K562 (cell line): ENCODE measurements around the gene ASS1. TPM values are rescaled to one million over a fixed set of nuclear protein-coding genes. Genes with fewer than 3 reads are reported as not detected.

Experiments used
- CHD1 ChIP-seq: fragments of 200-600 bp; sonication (generic); IDR thresholded peaks from one replicate; pipeline ENCODE4 v1.6.1; 2012; ENCODE audit warnings: mild to moderate bottlenecking, moderate library complexity, low read length, inconsistent platforms
- FIP1L1 ChIP-seq: fragments of 200-400 bp; formaldehyde crosslinking; IDR thresholded peaks from 2 replicates; pipeline ENCODE4 v1.6.1; 2018; ENCODE audit warnings: mild to moderate bottlenecking, low read depth, low read length; ENCODE audit not compliant: poor library complexity, severe bottlenecking
- HNRNPLL ChIP-seq: fragments of 200-400 bp; formaldehyde crosslinking; IDR thresholded peaks from 2 replicates; pipeline ENCODE4 v1.6.1; 2017; ENCODE audit warnings: low read length, low read depth, mild to moderate bottlenecking; ENCODE audit not compliant: poor library complexity, severe bottlenecking
- KAT7 ChIP-seq: sonication (generic); formaldehyde crosslinking; IDR thresholded peaks from 2 replicates; pipeline ENCODE4 v1.8.0; 2022; ENCODE audit warnings: missing genetic modification reagents, mild to moderate bottlenecking, borderline replicate concordance
- KAT8 ChIP-seq: fragments of 450-650 bp; IDR thresholded peaks from 2 replicates; pipeline ENCODE4 v1.6.1; 2016; ENCODE audit warnings: low read depth, mild to moderate bottlenecking
- MTA1 ChIP-seq: fragments of 450-650 bp; IDR thresholded peaks from 2 replicates; pipeline ENCODE4 v1.6.1; 2017; ENCODE audit warnings: borderline replicate concordance
- NCOA6 ChIP-seq: fragments of 450-650 bp; IDR thresholded peaks from 2 replicates; pipeline ENCODE4 v1.6.1; 2017; ENCODE audit warnings: mild to moderate bottlenecking
- NFATC3 ChIP-seq: fragments of 450-650 bp; IDR thresholded peaks from 2 replicates; pipeline ENCODE4 v1.6.1; 2017; ENCODE audit warnings: mild to moderate bottlenecking
- NR2C1 ChIP-seq, 2 experiments: fragments of 450-650 bp; IDR thresholded peaks; 2 replicates each; pipeline ENCODE4 v1.6.1; 2017; ENCODE audit warnings: mild to moderate bottlenecking in 2 of 2, antibody characterized with exemption in 1 of 2, inconsistent platforms in 1 of 2, missing compliant biosample characterization in 1 of 2, missing genetic modification characterization in 1 of 2
- PCBP1 ChIP-seq: fragments of 200-400 bp; formaldehyde crosslinking; IDR thresholded peaks from 2 replicates; pipeline ENCODE4 v1.6.1; 2018; ENCODE audit warnings: mild to moderate bottlenecking, low read depth, low read length; ENCODE audit not compliant: poor library complexity, severe bottlenecking
- RB1 ChIP-seq: fragments of 450-650 bp; IDR thresholded peaks from 2 replicates; pipeline ENCODE4 v1.6.1; 2017; ENCODE audit warnings: low read depth, mild to moderate bottlenecking
- RERE ChIP-seq: sonication (generic); formaldehyde crosslinking; IDR thresholded peaks from 2 replicates; pipeline ENCODE4 v1.8.0; 2023; ENCODE audit warnings: missing genetic modification reagents, mild to moderate bottlenecking, borderline replicate concordance
- TBP ChIP-seq: optimal IDR thresholded peaks from 2 replicates; pipeline ENCODE3; 2011; ENCODE audit warnings: low read depth, low read length, improper control_type of control experiment
- TEAD2 ChIP-seq: fragments of 450-650 bp; IDR thresholded peaks from 2 replicates; pipeline ENCODE4 v1.6.1; 2016; ENCODE audit warnings: missing genetic modification characterization, control low read depth, missing compliant biosample characterization
- USF2 ChIP-seq: sonication (generic); formaldehyde crosslinking; IDR thresholded peaks from 2 replicates; pipeline ENCODE4 v1.5.0; 2020; ENCODE audit warnings: missing genetic modification reagents
- ZNF699 ChIP-seq: fragments of 250-450 bp; sonication (Bioruptor Pico); IDR thresholded peaks from 2 replicates; pipeline ENCODE4 v1.8.0; 2021; ENCODE audit warnings: mild to moderate bottlenecking, moderate library complexity; ENCODE audit not compliant: insufficient replicate concordance
- ZSCAN29 ChIP-seq: fragments of 450-650 bp; IDR thresholded peaks from 2 replicates; pipeline ENCODE4 v1.6.1; 2017
- polyA plus RNA-seq, 8 experiments: library from polyadenylated mRNA; depleted of rRNA in 4 of 8; stranded (reverse) in 5 of 8; unstranded in 3 of 8; fragments of >200 nt; fragmentation: Nextera tagmentation in 2 of 8; fragmentation: Illumina TruSeq in 1 of 8; extraction: Ambion mirVana in 2 of 8; extraction: Trizol in 1 of 8; gene quantifications; 2 replicates each; pipeline versions ENCODE4 v1.2.1 to v1.2.3, GENCODE V29; 2011 to 2014; ENCODE audit warnings: inconsistent platforms in 1 of 8, missing spikeins in 1 of 8
- total RNA-seq, 7 experiments: library from RNA; depleted of rRNA in 6 of 7; stranded (reverse); fragments of >200 nt in 6 of 7; fragmentation: Illumina TruSeq in 2 of 7; extraction: Trizol in 2 of 7; gene quantifications; 2 replicates each; pipeline versions ENCODE4 v1.2.1 to v1.2.3, GENCODE V29; 2011 to 2021; ENCODE audit warnings: low replicate concordance in 1 of 7
- TF ChIP-seq, protein P1 (sequence below): sonication (generic); formaldehyde crosslinking; IDR thresholded peaks from 2 replicates; pipeline ENCODE4 v1.8.0; 2022; ENCODE audit warnings: missing genetic modification reagents, mild to moderate bottlenecking, moderate library complexity, borderline replicate concordance
- TF ChIP-seq, protein P2 (sequence below): fragments of 250-450 bp; sonication (Bioruptor Pico); IDR thresholded peaks from 2 replicates; pipeline ENCODE4 v1.5.0; 2020; ENCODE audit warnings: mild to moderate bottlenecking, borderline replicate concordance

Gene ASS1
- total and polyA plus RNA-seq, 9 of the 15 experiments (the other 6 are each of a cell fraction or from before 2014, with no cell fraction given): 1.5 to 5.7 (median 3.7) TPM

- TF ChIP-seq, protein P1, sequence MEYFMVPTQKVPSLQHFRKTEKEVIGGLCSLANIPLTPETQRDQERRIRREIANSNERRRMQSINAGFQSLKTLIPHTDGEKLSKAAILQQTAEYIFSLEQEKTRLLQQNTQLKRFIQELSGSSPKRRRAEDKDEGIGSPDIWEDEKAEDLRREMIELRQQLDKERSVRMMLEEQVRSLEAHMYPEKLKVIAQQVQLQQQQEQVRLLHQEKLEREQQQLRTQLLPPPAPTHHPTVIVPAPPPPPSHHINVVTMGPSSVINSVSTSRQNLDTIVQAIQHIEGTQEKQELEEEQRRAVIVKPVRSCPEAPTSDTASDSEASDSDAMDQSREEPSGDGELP (CRISPR knock-in tag): peak; percentile 88
- TF ChIP-seq RERE (CRISPR knock-in tag): no peak
- peak; percentile 93 for TF ChIP-seq MTA1
- no peak for TF ChIP-seq FIP1L1
- no peak for TF ChIP-seq KAT7 (CRISPR knock-in tag)
- TF ChIP-seq NFATC3: peak; percentile 65; the same call in 1 of the 2 replicates
- TF ChIP-seq ZNF699 (CRISPR knock-in tag): no peak
- peak; percentile 86 for TF ChIP-seq NR2C1 (IDR thresholded peaks at IDR 0.05)
- TF ChIP-seq NR2C1 (tag; IDR thresholded peaks at IDR 0.05): peak; percentile 93
- TF ChIP-seq USF2 (CRISPR knock-in tag): no peak
- no peak for TF ChIP-seq TEAD2
- TF ChIP-seq, protein P2, sequence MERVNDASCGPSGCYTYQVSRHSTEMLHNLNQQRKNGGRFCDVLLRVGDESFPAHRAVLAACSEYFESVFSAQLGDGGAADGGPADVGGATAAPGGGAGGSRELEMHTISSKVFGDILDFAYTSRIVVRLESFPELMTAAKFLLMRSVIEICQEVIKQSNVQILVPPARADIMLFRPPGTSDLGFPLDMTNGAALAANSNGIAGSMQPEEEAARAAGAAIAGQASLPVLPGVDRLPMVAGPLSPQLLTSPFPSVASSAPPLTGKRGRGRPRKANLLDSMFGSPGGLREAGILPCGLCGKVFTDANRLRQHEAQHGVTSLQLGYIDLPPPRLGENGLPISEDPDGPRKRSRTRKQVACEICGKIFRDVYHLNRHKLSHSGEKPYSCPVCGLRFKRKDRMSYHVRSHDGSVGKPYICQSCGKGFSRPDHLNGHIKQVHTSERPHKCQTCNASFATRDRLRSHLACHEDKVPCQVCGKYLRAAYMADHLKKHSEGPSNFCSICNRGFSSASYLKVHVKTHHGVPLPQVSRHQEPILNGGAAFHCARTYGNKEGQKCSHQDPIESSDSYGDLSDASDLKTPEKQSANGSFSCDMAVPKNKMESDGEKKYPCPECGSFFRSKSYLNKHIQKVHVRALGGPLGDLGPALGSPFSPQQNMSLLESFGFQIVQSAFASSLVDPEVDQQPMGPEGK (CRISPR knock-in tag): no peak
- peak; percentile 84 for TF ChIP-seq RB1
- TF ChIP-seq CHD1: no peak
- no peak for TF ChIP-seq NCOA6
- TF ChIP-seq PCBP1: no peak
- TF ChIP-seq ZSCAN29: no peak
- no peak for TF ChIP-seq HNRNPLL
- no peak for TF ChIP-seq KAT8
- TF ChIP-seq TBP: no peak
These were observed 92.7 kb downstream of the ASS1 start (continued) for GRCh38 chr9:130537346-130538050.
